IMR-90 (cell line): ENCODE measurements around the gene CLDN9. TPM values are rescaled to one million over a fixed set of nuclear protein-coding genes. Genes with fewer than 3 reads are reported as not detected.

Source experiments
- ATAC-seq: fragments of 200-7000 bp; cut with Tn5 transposase; 2 replicates; pipeline ENCODE4 v1.9.1; 2020; ENCODE audit warnings: low read depth, mild to moderate bottlenecking, moderate library complexity
- BruUV-seq: library from RNA; stranded (reverse); fragments of 400-500 nt; replicated peaks from 2 replicates; lab custom pipeline; 2021; lab: Mats Ljungman, UMichigan
- CTCF ChIA-PET: fragments of 300-600 bp; formaldehyde crosslinking; extraction: SDS; loops from one replicate; lab custom pipeline; 2021; ENCODE audit warnings: antibody characterized with exemption; lab: Yijun Ruan, JAX
- POLR2A ChIA-PET: fragments of 300-600 bp; sonication (Branson Sonifier 250); formaldehyde crosslinking; loops from one replicate; lab custom pipeline; 2022; ENCODE audit warnings: antibody characterized with exemption; ENCODE audit not compliant: unreplicated experiment; lab: Charles Lee
- DNase-seq: peaks from one replicate; pipeline ENCODE4 v3.0.0; 2013
- H2AFZ ChIP-seq: replicated peaks from 2 replicates; pipeline ENCODE3; 2013; ENCODE audit warnings: low read length, mild to moderate bottlenecking; ENCODE audit not compliant: poor library complexity
- H2AK5ac ChIP-seq: 2 replicates; pipeline ENCODE4 v1.6.1; 2013; ENCODE audit warnings: low read depth, low read length, inconsistent platforms
- H2AK9ac ChIP-seq: replicated peaks from 2 replicates; pipeline ENCODE3; 2013; ENCODE audit warnings: mild to moderate bottlenecking, low read depth, low read length, moderate library complexity; ENCODE audit not compliant: poor library complexity
- H2BK120ac ChIP-seq: 2 replicates; pipeline ENCODE4 v1.6.1; 2013; ENCODE audit warnings: low read depth, low read length, inconsistent platforms
- H2BK15ac ChIP-seq: 3 replicates; pipeline ENCODE4 v1.6.1; 2013; ENCODE audit warnings: low read depth, low read length, inconsistent platforms
- H2BK20ac ChIP-seq: 2 replicates; pipeline ENCODE4 v1.6.1; 2013; ENCODE audit warnings: low read depth, mild to moderate bottlenecking, inconsistent platforms, low read length, moderate library complexity
- H2BK5ac ChIP-seq: 2 replicates; pipeline ENCODE4 v1.6.1; 2013; ENCODE audit warnings: mild to moderate bottlenecking, low read depth, low read length, inconsistent platforms; ENCODE audit not compliant: poor library complexity, severe bottlenecking
- H3K14ac ChIP-seq: replicated peaks from 2 replicates; pipeline ENCODE4 v1.6.1; 2013; ENCODE audit warnings: low read depth, low read length, inconsistent platforms
- H3K18ac ChIP-seq: 2 replicates; pipeline ENCODE4 v1.6.1; 2013; ENCODE audit warnings: low read depth, low read length, control low read depth
- H3K23ac ChIP-seq: 2 replicates; pipeline ENCODE4 v1.6.1; 2013; ENCODE audit warnings: low read depth, low read length, inconsistent platforms
- H3K27ac ChIP-seq: 2 replicates; pipeline ENCODE4 v1.5.1; 2013; ENCODE audit warnings: mild to moderate bottlenecking, control low read depth, low read length; ENCODE audit not compliant: insufficient read depth
- H3K27me3 ChIP-seq: 2 replicates; pipeline ENCODE4 v1.6.1; 2013; ENCODE audit warnings: low read length; ENCODE audit not compliant: control insufficient read depth, insufficient read depth
- H3K36me3 ChIP-seq: 2 replicates; pipeline ENCODE4 v1.6.1; 2013; ENCODE audit warnings: low read length, mixed read lengths; ENCODE audit not compliant: control insufficient read depth, insufficient read depth
- H3K4ac ChIP-seq: 2 replicates; pipeline ENCODE4 v1.6.1; 2013; ENCODE audit warnings: low read depth, low read length, inconsistent platforms
- H3K4me1 ChIP-seq: 2 replicates; pipeline ENCODE4 v1.6.1; 2013; ENCODE audit warnings: low read length, mixed read lengths; ENCODE audit not compliant: control insufficient read depth, insufficient read depth
- H3K4me2 ChIP-seq: 2 replicates; pipeline ENCODE4 v1.6.1; 2013; ENCODE audit warnings: low read depth, mild to moderate bottlenecking, control low read depth, low read length, moderate library complexity
- H3K4me3 ChIP-seq: 2 replicates; pipeline ENCODE4 v1.5.1; 2013; ENCODE audit warnings: low read depth, mild to moderate bottlenecking, control low read depth, low read length, moderate library complexity; ENCODE audit not compliant: insufficient read depth
- H3K56ac ChIP-seq: 2 replicates; pipeline ENCODE4 v1.6.1; 2013; ENCODE audit warnings: low read length, inconsistent platforms; ENCODE audit not compliant: insufficient read depth; ENCODE audit errors: extremely low read depth
- H3K79me1 ChIP-seq, 2 experiments: 2 replicates each; pipeline ENCODE4 v1.6.1; 2013; ENCODE audit warnings: low read length in 2 of 2, inconsistent platforms in 1 of 2, low read depth in 1 of 2
- H3K9ac ChIP-seq: 2 replicates; pipeline ENCODE4 v1.6.1; 2013; ENCODE audit warnings: low read depth, low read length, control low read depth
- H3K9me1 ChIP-seq: 2 replicates; pipeline ENCODE4 v1.6.1; 2013; ENCODE audit warnings: low read length, inconsistent platforms; ENCODE audit not compliant: insufficient read depth
- H3K9me3 ChIP-seq: 2 replicates; pipeline ENCODE4 v1.6.1; 2013; ENCODE audit warnings: low read length; ENCODE audit not compliant: control insufficient read depth, insufficient read depth
- H4K20me1 ChIP-seq: 2 replicates; pipeline ENCODE4 v1.6.1; 2013; ENCODE audit warnings: low read length, inconsistent platforms; ENCODE audit not compliant: insufficient read depth
- H4K5ac ChIP-seq: 2 replicates; pipeline ENCODE4 v1.6.1; 2013; ENCODE audit warnings: mild to moderate bottlenecking, low read depth, low read length, control low read depth
- H4K8ac ChIP-seq, 2 experiments: 2 replicates each; pipeline ENCODE4 v1.6.1; 2013; ENCODE audit warnings: low read depth in 2 of 2, low read length in 2 of 2, control low read depth in 1 of 2, inconsistent platforms in 1 of 2
- H4K91ac ChIP-seq: 2 replicates; pipeline ENCODE4 v1.6.1; 2013; ENCODE audit warnings: low read depth, low read length, inconsistent platforms; ENCODE audit not compliant: insufficient read depth
- BHLHE40 ChIP-seq: fragments of 150-350 bp; IDR thresholded peaks from 2 replicates; pipeline ENCODE4 v1.6.1; 2016; ENCODE audit warnings: mild to moderate bottlenecking, low read depth, low read length
- CEBPB ChIP-seq: IDR thresholded peaks from 2 replicates; pipeline ENCODE4 v1.6.1; 2012; ENCODE audit warnings: low read depth, low read length, improper control_type of control experiment
- FOS ChIP-seq: fragments of 150-350 bp; IDR thresholded peaks from 2 replicates; pipeline ENCODE4 v1.6.1; 2016; ENCODE audit warnings: low read depth, low read length
- MAFK ChIP-seq: IDR thresholded peaks from 2 replicates; pipeline ENCODE4 v1.6.1; 2012; ENCODE audit warnings: low read depth, low read length, improper control_type of control experiment
- MAZ ChIP-seq: IDR thresholded peaks from 2 replicates; pipeline ENCODE4 v1.6.1; 2012; ENCODE audit warnings: low read depth, mild to moderate bottlenecking, low read length, improper control_type of control experiment, moderate library complexity, borderline replicate concordance
- MXI1 ChIP-seq: IDR thresholded peaks from 2 replicates; pipeline ENCODE4 v1.6.1; 2012; ENCODE audit warnings: low read depth, mild to moderate bottlenecking, low read length, moderate library complexity, borderline replicate concordance
- NFE2L2 ChIP-seq: fragments of 150-350 bp; IDR thresholded peaks from 2 replicates; pipeline ENCODE4 v1.6.1; 2016; ENCODE audit warnings: low read depth, mild to moderate bottlenecking, low read length
- RAD21 ChIP-seq: IDR thresholded peaks from 2 replicates; pipeline ENCODE4 v1.6.1; 2012; ENCODE audit warnings: low read length, improper control_type of control experiment
- RCOR1 ChIP-seq: IDR thresholded peaks from 2 replicates; pipeline ENCODE4 v1.6.1; 2012; ENCODE audit warnings: mild to moderate bottlenecking, low read length, improper control_type of control experiment; ENCODE audit not compliant: insufficient replicate concordance
- RFX5 ChIP-seq: IDR thresholded peaks from 2 replicates; pipeline ENCODE4 v1.8.0; 2012; ENCODE audit warnings: low read depth, mild to moderate bottlenecking, low read length, moderate library complexity
- SMC3 ChIP-seq: fragments of 150-350 bp; IDR thresholded peaks from 2 replicates; pipeline ENCODE4 v1.6.1; 2016; ENCODE audit warnings: low read depth, mild to moderate bottlenecking, antibody characterized with exemption, low read length, moderate library complexity
- WGBS, 2 experiments: methylation state at CpG; one replicate each; pipeline versions ENCODE4 v1.1.5 to v1.1.7; 2013; ENCODE audit warnings: missing lambda C conversion rate in 2 of 2; ENCODE audit not compliant: insufficient read length in 1 of 2; ENCODE audit errors: extremely low coverage in 2 of 2; 5-methylcytosine and 5-hydroxymethylcytosine counted together
- dilution Hi-C: fragments of 300-500 bp; cut with HindIII; formaldehyde crosslinking; loops from one replicate; pipeline ENCODE4 v1.14.3; 2018; ENCODE audit warnings: low sequenced_read_pairs; ENCODE audit not compliant: unreplicated experiment
- in situ Hi-C: fragments of 300-500 bp; cut with MboI; formaldehyde crosslinking; loops from 3 replicates; pipeline ENCODE4 v1.14.3; 2019; ENCODE audit warnings: low sequenced_read_pairs, inconsistent platforms, mixed read lengths
- intact Hi-C: fragments of 100-400 bp; cut with micrococcal nuclease; formaldehyde crosslinking; loops from 2 replicates; pipeline ENCODE4 v1.10.0; 2022
- polyA plus RNA-seq, 3 experiments: library from polyadenylated mRNA; depleted of rRNA; stranded (reverse); fragments of >200 nt; gene quantifications; 2 replicates each; pipeline ENCODE4 v1.2.3, GENCODE V29; 2012; ENCODE audit warnings: low replicate concordance in 1 of 3
- total RNA-seq: library from RNA; depleted of rRNA; stranded (reverse); fragments of >200 nt; gene quantifications from 2 replicates; pipeline ENCODE4 v1.2.3, GENCODE V29; 2012
- TF ChIP-seq, protein P1 (sequence below): conservative IDR thresholded peaks from 2 replicates; pipeline ENCODE4 v1.5.1; 2012; ENCODE audit warnings: mild to moderate bottlenecking, low read depth, low read length, improper control_type of control experiment
- TF ChIP-seq, protein P2 (sequence below): fragments of 150-350 bp; IDR thresholded peaks from 2 replicates; pipeline ENCODE4 v1.6.1; 2016; ENCODE audit warnings: low read depth, mild to moderate bottlenecking, low read length, moderate library complexity, borderline replicate concordance
- TF ChIP-seq, protein P3 (sequence below): fragments of 150-350 bp; IDR thresholded peaks from 2 replicates; pipeline ENCODE4 v1.6.1; 2017; ENCODE audit warnings: mild to moderate bottlenecking, antibody characterized with exemption, low read length, low read depth

CLDN9 gene
- total and polyA plus RNA-seq, 2 of the 4 experiments (the other 2 are of a cell fraction), result 0.05 TPM; not detected in 1

DNA sequence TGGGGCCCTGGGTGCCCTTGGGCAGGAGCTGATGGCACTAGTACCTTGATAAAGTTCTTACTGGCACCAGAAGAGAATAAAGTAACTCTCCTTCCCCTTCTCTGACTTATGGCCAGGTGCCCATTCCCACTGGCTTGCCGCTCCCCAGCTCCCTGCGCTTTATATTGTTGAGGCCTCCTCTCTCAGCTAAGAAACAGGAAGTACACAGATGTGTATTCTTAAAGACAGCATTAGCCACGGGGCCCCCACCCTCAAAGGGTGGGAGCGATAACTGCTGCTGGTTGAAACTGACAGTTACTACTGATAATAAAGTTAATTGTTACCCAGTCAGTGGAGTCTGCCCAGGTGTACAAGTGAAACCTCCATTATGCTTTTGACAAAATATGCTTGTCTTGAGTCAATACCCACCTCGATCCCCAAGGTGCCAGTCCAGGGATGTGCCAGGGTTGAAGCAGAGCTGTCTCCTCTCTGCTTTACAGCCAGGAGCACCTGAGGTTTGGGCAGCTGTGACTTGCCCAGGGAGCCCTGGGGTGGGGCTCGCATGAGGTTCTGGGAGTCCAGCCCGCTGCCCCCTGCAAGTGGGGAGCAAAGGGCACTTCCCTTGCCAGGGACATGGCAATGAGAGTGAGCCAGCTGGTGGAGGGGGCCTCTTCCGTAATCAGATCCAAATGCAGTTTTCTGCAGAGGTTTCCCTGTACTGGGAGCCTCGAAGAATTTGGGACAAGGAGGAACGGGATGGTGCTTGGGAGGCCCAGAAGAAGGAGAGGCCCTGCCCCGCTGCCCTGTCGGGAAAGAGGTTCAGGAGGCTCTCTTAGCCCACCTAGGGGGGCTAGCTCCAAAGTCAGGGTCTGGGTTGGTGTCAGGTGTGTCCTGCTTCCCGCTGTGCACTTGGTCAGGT, 5.4 kb upstream of the CLDN9 start:
- no peak overlapping the region for H3K4me3 ChIP-seq
- TF ChIP-seq RCOR1 (no peak), MXI1 (no peak), NFE2L2 (no peak), RAD21 (no peak), CEBPB (no peak), MAZ (no peak), RFX5 (no peak), MAFK (no peak), FOS (no peak), SMC3 (no peak), BHLHE40 (no peak)
- TF ChIP-seq, protein P1, sequence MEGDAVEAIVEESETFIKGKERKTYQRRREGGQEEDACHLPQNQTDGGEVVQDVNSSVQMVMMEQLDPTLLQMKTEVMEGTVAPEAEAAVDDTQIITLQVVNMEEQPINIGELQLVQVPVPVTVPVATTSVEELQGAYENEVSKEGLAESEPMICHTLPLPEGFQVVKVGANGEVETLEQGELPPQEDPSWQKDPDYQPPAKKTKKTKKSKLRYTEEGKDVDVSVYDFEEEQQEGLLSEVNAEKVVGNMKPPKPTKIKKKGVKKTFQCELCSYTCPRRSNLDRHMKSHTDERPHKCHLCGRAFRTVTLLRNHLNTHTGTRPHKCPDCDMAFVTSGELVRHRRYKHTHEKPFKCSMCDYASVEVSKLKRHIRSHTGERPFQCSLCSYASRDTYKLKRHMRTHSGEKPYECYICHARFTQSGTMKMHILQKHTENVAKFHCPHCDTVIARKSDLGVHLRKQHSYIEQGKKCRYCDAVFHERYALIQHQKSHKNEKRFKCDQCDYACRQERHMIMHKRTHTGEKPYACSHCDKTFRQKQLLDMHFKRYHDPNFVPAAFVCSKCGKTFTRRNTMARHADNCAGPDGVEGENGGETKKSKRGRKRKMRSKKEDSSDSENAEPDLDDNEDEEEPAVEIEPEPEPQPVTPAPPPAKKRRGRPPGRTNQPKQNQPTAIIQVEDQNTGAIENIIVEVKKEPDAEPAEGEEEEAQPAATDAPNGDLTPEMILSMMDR, result no peak
- TF ChIP-seq, protein P2, sequence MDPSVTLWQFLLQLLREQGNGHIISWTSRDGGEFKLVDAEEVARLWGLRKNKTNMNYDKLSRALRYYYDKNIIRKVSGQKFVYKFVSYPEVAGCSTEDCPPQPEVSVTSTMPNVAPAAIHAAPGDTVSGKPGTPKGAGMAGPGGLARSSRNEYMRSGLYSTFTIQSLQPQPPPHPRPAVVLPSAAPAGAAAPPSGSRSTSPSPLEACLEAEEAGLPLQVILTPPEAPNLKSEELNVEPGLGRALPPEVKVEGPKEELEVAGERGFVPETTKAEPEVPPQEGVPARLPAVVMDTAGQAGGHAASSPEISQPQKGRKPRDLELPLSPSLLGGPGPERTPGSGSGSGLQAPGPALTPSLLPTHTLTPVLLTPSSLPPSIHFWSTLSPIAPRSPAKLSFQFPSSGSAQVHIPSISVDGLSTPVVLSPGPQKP, result no peak
- TF ChIP-seq, protein P3, sequence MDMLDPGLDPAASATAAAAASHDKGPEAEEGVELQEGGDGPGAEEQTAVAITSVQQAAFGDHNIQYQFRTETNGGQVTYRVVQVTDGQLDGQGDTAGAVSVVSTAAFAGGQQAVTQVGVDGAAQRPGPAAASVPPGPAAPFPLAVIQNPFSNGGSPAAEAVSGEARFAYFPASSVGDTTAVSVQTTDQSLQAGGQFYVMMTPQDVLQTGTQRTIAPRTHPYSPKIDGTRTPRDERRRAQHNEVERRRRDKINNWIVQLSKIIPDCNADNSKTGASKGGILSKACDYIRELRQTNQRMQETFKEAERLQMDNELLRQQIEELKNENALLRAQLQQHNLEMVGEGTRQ, result no peak

More for the DNA sequence above, 5.4 kb upstream of the CLDN9 start:
- ChIA-PET CTCF (interaction anchor here (1.1 kb wide), 1 partner anchor 25 kb away, joined by 3 read pairs; no protein-coding TSS in a partner anchor), POLR2A (no interaction called here)
- Histone ChIP-seq H2BK5ac (no peak overlapping the region), H3K27ac (no peak overlapping the region), H3K9ac (no peak overlapping the region), H3K4me2 (no peak overlapping the region), H3K23ac (no peak overlapping the region), H3K14ac (no peak overlapping the region), H3K27me3 (peaks cover 30% of the 10 kb centered on the region), H2BK120ac (no peak overlapping the region), H3K9me3 (no peaks in the 10 kb centered on the region), H2BK15ac (no peak overlapping the region), H3K4me1 (peaks cover 3% of the 10 kb centered on the region; the same call in 1 of the 2 replicates), H4K8ac (no peak overlapping the region), H2BK20ac (no peak overlapping the region), H4K5ac (no peak overlapping the region), H2AK5ac (peak overlapping the region; percentile 24; the same call in 1 of the 2 replicates), H3K18ac (no peak overlapping the region), H3K9me1 (no peaks in the 10 kb centered on the region), H2AFZ (no peak overlapping the region), H4K91ac (no peak overlapping the region), H4K20me1 (no peaks in the 10 kb centered on the region), H2AK9ac (peak overlapping the region; percentile 57), H3K79me1 (no peaks in the 10 kb centered on the region), H3K4ac (no peak overlapping the region), H3K56ac (no peak overlapping the region), H3K36me3 (no peaks in the 10 kb centered on the region)
- in situ Hi-C loops (no loop called here), dilution Hi-C loops (no loop called here), intact Hi-C loops (no loop called here)
- DNase-seq (no peak), ATAC-seq (no peak)
- 72% methylated on average over 5 of the region's 13 CpGs; no CpG with 5 or more reads in 1 of the 2 experiments for WGBS, 2 experiments
- BruUV-seq, result no TSS peak
